Activated naive CD4-positive, alpha-beta T cell treated with anti-CD3 and anti-CD28 coated beads, Interleukin-2, amount 50 U/mL, for 16 hours (primary cell): ENCODE data around the gene WNT9A.

Source experiments
- DNase-seq: peaks from one replicate; pipeline ENCODE4 v3.0.0-alpha.2; 2020

The WNT9A gene

GRCh38 chr1:227939791-227940771 is 7.7 kb downstream of the WNT9A start:
- DNase-seq: no peak

GRCh38 chr1:227938911-227939790 is 8.6 kb downstream of the WNT9A start:
- no peak for DNase-seq

GRCh38 chr1:227938276-227938675 is 9.5 kb downstream of the WNT9A start:
- DNase-seq: no peak

- no peak for DNase-seq
Observed at GRCh38 chr1:227937838-227938145, 9.9 kb downstream of the WNT9A start.

GRCh38 chr1:227937031-227937837 is 10.5 kb downstream of the WNT9A start:
- no peak for DNase-seq

GRCh38 chr1:227935826-227936225 is 11.9 kb downstream of the WNT9A start:
- DNase-seq: no peak

GRCh38 chr1:227934476-227935313 is 13.0 kb downstream of the WNT9A start:
- DNase-seq: peak; percentile 59

GRCh38 chr1:227929751-227930472 is 17.8 kb downstream of the WNT9A start:
- no peak for DNase-seq

- DNase-seq: no peak
Observed at GRCh38 chr1:227928811-227929375, 18.8 kb downstream of the WNT9A start.

- DNase-seq: no peak
Observed at GRCh38 chr1:227927971-227928741, 19.6 kb downstream of the WNT9A start.

- no peak for DNase-seq
Observed at GRCh38 chr1:227926896-227927885, 20.5 kb downstream of the WNT9A start.

GRCh38 chr1:227926216-227926791 is 21.4 kb downstream of the WNT9A start:
- DNase-seq: no peak

GRCh38 chr1:227925582-227926198 is 22.0 kb downstream of the WNT9A start:
- no peak for DNase-seq

- no peak for DNase-seq
Observed at GRCh38 chr1:227924833-227925574, 22.7 kb downstream of the WNT9A start.

- no peak for DNase-seq
Observed at GRCh38 chr1:227924168-227924832, 23.4 kb downstream of the WNT9A start.

- DNase-seq: no peak
Observed at GRCh38 chr1:227923353-227924167, 24.2 kb downstream of the WNT9A start.
